HG02759 (cell line): ENCODE results near the gene ASTN1.

Experiments used
- ATAC-seq: cut with Tn5 transposase; IDR thresholded peaks from one replicate; pipeline ENCODE4 v1.9.1; 2021; ENCODE audit warnings: mild to moderate bottlenecking, moderate library complexity; ENCODE audit not compliant: unreplicated experiment

The ASTN1 gene

DNA sequence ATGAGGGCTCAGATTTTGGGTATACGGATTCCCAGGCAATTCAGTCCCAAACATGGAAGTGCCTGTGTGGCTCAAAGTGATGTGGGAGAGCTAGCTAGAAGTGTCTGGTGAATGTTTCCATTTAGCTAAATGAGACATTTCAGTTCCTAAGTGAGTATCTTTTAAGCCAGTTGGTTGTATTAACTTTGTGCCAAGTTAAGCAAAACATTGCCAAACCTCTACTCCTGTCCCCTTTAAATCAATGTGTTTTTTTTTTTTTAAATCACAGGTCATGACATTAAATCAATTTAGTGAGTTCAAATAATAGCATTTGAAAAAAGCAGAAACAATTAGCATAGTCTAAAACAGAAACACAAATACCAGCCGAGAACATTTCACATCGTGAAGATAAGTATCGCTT lies 230.1 kb downstream of the ASTN1 start:
- ATAC-seq: no peak

DNA sequence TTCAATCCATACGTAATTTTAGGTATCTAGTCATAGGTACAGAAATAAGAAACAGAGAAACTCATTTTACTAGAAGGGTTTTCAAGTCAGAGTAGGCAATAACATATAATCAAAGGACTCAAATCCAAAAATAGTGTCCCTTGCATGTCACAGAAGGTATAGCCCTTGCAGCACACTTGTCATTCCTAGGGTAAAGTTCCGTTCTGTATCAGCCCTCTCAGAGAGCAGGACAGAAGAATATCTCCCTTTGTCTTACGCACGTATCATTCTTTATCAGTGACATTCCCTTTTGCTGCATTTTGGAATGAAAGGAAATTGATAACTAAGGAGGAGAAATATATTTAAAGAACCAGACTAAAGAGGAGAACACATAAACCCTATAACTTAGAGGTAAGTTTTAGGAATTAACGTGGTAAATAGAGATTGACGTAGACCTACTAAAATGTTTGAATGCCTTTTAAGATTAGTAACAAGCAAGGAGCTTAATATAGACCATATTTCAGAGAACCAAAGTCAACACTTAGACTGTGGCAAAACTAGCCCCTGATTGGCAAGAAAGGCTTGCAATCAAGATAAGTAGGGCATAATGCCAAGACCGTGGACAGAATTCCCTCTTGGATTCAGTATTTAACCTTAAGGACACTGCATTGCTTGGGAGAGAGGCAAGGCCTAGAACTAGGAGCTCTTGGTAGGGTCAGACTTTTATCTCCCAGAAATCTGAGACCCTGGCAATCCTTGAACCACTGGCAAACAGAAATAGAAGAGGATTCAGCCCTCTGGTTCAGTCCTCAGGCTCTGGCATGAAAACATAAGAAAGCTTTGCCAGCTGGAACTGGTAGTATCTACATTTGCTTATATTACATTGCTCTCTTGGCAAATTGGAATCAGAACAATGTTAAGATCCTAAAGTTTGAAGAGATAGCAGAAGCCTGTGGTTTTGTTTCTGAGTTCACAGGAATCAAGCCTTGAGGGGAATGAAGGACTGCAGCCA lies 232.1 kb downstream of the ASTN1 start:
- no peak for ATAC-seq

- no peak for ATAC-seq
These were observed 233.0 kb downstream of the ASTN1 start for GRCh38 chr1:176931526-176931925.

DNA sequence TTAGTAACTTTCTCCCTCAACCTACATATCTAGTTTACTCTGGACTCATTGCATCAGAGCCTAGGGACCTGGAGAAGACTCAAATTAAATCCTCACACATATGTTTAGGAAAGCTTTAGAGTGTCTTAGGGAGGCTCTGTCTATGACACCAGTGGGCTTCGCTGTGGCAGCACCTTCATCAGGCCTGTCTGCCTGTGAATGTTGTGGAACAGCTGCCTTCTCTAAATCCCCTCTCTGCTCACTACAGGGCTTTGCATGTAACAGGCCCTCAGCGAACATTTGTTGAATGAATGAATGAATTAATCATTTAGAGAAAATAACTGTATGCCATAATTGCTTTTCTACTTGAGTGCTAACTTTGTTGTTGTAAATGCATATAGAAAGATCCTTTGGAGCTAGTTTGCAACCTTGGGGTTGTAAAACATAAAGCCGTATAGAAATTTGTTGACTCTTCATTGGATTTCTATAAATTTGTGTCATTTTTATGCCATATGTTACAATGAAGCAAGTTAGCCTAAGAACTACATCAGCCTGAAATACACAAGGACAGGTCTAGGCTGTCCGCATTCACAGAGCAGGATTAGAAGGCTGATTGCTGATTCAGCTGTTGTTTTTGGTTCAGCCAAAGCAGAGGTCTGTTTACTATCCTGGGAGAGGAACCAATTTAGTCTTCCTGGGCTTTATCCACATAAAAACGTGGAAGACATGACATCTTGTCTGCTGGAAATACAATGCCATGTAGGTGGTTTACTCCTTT lies 238.0 kb downstream of the ASTN1 start:
- ATAC-seq: no peak

- ATAC-seq: no peak
These were observed 239.3 kb downstream of the ASTN1 start for GRCh38 chr1:176925223-176925622.

DNA sequence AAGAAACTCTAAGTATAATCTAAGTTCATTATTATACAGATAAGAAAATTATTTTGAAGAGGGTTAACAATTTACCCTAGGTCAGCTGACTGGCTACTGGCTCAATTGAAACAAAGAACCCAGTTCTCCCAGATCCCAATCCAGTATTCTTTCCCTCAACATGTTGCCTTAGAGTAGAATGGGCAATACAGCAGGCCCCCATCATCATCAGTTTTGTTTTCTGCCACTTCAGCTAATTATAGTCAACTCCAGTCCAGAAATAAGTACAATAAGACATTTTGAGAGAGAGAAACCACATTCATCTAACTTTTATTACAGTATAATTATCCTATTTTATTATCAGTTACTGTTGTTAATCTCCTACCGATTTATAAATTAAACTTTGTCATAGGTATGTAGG lies 241.2 kb downstream of the ASTN1 start:
- ATAC-seq: no peak

DNA sequence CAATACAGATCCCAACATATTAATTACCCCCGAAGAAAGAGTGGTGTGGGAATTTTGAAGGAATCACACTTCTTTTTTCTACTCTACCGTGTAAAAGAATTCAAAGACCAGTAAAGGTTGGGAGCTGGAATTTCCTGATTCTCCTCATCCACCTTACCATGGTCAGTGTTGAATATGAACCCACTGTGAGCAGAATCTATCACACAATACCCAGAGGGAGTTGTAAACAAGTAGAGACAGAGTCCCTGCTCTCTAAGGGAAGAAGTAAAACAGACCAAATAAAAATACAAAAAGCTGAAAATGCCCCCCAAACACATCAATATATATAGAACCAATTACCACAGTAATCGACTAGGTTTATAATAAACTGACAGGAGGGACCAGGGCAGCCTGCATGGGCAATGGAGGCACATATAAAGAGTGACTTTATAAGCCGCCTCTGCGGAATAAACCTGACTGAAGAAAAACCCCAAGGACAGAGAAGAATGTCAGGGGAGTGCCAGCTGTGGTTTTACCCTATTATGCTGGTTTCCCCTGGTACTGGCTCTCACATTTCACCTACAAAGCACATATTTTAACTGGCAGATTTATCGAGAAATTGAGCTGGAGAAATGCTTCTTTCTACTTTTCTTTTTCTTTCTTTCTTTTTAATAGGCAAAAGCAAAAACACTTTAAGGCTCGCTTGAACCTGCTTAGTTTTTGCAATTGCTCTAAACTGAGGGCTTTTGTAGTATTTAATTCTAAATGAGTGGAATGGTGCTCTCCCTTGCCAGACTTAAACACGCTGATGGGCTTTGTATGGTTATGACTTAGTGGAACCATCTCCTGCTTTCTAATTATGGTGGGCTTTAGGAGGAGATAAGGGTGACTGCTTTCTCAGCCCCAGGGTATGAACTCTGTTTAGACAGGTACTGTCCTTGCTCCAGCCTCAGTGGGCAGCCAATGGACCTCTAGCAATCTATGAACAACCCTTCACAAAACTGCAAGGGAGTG lies 244.8 kb downstream of the ASTN1 start:
- ATAC-seq: no peak

DNA sequence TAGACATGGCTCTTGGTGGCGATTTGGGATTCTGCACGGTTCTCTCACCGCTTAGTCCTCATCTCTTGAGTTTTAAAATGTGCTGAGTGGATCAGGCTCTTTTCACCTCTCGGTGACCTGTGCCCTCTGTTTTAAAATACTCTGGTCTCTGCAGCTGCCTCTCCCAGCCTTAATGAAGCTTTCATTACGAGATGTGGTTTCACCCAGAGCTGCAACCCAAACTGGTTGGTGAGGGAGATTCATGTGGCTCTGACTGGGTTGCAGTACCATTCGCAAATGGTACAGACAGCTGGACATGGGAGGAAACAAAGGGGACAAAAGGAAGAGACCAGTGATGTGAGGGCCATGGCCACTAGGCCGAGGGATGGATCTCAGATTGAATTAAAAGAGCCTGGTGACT lies 258.9 kb downstream of the ASTN1 start:
- ATAC-seq: no peak

- no peak for ATAC-seq
These were observed 260.3 kb downstream of the ASTN1 start for GRCh38 chr1:176904057-176904751.

- ATAC-seq: no peak
These were observed 261.0 kb downstream of the ASTN1 start for GRCh38 chr1:176903474-176903873.

- ATAC-seq: no peak
These were observed 265.2 kb downstream of the ASTN1 start for GRCh38 chr1:176899321-176899720.

GRCh38 chr1:176897350-176898236 lies 266.9 kb downstream of the ASTN1 start:
- ATAC-seq: peak; percentile 73

GRCh38 chr1:176896216-176896615 lies 268.3 kb downstream of the ASTN1 start:
- no peak for ATAC-seq

GRCh38 chr1:176894450-176894849 lies 270.1 kb downstream of the ASTN1 start:
- no peak for ATAC-seq

DNA sequence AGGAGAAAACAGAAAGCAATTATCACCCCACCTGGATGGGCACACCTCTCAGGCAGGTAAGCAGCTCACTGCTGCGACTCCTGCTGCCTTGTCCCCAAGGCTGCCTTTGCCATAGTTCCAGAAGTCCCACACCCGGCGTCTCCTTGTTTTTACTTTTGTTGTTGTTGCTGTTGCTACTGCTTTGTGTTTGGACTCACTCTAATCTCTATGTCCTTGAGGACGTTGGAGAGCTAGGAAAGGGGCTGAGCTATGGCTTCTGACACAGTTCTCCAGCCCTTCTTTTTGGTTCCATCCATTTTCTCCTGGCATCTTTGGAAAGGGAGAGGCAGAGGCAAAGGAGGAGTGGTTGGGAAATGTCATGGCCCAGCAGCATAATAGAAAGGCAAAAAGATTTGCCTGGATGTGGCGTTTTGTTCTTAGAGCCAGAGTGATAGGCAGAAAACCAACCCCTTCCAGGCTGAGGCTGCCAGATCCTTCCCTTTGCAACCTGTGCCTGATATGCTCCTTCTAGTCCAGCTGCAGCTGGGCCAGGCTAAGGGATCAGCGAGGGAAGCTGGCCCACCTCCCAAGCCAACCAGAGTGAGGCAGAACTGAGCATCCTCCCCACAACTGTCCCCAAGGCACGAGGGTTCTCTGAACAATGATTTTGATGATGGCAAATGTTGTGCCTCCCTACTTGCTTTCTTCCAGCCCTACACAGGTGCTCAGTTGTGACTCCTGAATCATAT lies 270.7 kb downstream of the ASTN1 start:
- no peak for ATAC-seq

DNA sequence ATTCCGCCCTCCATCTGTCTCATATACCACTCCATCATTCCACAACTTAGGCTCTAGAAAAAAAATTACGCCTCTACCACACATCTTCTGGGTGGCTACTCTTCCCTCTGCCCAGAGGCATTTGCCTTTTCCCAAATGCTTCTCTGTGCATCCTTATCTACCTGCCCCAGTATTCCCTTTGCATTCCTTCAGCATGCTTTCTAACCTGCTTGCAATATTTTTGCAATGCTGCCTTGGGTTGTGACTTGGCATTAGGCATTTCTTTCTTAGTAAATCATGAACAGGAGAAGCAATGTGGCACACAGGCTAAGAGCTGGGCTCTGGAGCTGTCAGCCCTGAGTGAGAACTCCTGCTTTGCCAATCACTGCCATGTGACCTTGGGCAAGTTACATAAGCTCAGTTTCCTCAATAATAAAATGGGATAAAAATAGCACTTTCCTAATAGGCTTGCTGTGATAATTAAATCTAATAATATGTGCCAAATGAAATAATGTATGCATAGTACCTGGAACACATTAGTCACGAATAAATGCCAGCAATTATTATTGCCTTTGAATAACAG lies 276.0 kb downstream of the ASTN1 start:
- no peak for ATAC-seq

DNA sequence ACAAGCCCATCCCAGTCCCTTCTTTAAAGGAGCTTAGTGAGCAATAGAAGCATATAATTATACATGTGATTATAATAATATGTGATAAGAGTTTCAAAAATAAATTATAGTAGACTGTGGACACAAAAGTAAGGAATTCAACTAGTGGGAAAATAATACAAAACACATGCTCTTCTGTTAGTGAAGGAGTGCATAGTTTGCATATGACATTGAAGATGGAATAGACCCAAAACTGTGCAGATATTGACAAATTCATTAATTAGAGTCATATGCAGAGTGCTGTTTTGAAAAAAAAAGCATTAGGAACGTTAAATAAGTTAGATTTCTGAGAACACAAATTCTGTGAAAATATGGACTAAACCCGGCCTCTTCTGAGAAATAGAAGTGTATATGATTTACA lies 278.8 kb downstream of the ASTN1 start:
- ATAC-seq: no peak

DNA sequence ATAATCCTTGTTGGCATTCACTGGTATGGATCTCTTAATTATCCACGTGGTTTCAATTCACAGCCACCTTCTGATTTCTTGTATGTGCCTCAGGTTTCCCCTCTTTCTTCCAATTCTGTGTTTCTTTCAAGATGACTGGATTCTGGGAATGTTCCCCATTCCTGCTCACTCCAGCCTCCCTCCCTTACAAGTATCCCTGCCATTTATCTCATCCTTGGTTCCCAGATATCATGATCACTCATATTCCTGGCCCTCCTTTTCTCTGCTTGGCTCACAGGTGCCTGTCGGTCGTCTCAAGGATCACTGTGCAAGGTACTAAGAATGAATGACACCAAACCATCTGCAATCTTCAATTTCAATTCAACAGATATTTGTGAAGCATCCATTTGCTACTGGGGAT lies 279.2 kb downstream of the ASTN1 start:
- ATAC-seq: no peak
